HCT116 (cell line): ENCODE measurements around the gene ADORA2B. TPM values are rescaled to one million over a fixed set of nuclear protein-coding genes. Genes with fewer than 3 reads are reported as not detected.

Source experiments
- ATAC-seq: fragments of 200-7000 bp; cut with Tn5 transposase; 2 replicates; pipeline ENCODE4 v1.9.1; 2020; ENCODE audit warnings: mild to moderate bottlenecking, moderate library complexity
- BruUV-seq: library from RNA; stranded (reverse); fragments of 400-500 nt; replicated peaks from 2 replicates; lab custom pipeline; 2021; lab: Mats Ljungman, UMichigan
- CTCF ChIA-PET: fragments of 300-600 bp; sonication (Branson Sonifier 250); formaldehyde crosslinking; loops from one replicate; lab custom pipeline; 2021; ENCODE audit warnings: antibody characterized with exemption; lab: Charles Lee
- POLR2A ChIA-PET: fragments of 300-600, 350-600 bp; sonication (Branson Sonifier 250); formaldehyde crosslinking; loops from one replicate; lab custom pipeline; 2021; ENCODE audit warnings: antibody characterized with exemption; lab: Charles Lee
- RAD21 ChIA-PET, 2 experiments: fragments of 300-600 bp; sonication (Branson Sonifier 250); formaldehyde crosslinking; loops; one replicate each; lab custom pipeline; 2023; ENCODE audit warnings: low total read pairs in 2 of 2; ENCODE audit not compliant: uncharacterized antibody in 2 of 2, unreplicated experiment in 2 of 2, low non-redundant PET in 1 of 2; lab: Charles Lee
- DNase-seq: peaks from one replicate; pipeline ENCODE4 v3.0.0-alpha.2; 2010; ENCODE audit warnings: low read depth, low spot score
- H2AFZ ChIP-seq: fragments of 200-600 bp; shearing (Covaris generic), sonication (generic); 2 replicates; pipeline ENCODE4 v1.6.1; 2017; ENCODE audit warnings: low read depth, mixed run types, mixed read lengths, antibody characterized with exemption, low read length; ENCODE audit not compliant: poor library complexity, severe bottlenecking
- H3K27ac ChIP-seq: 2 replicates; pipeline ENCODE4 v1.5.1; 2012; ENCODE audit warnings: low read depth, low read length
- H3K27me3 ChIP-seq: fragments of 200-600 bp; sonication (generic); 2 replicates; pipeline ENCODE4 v1.6.1; 2016; ENCODE audit warnings: mixed run types, low read length, mixed read lengths; ENCODE audit not compliant: insufficient read depth
- H3K36me3 ChIP-seq, 2 experiments: fragments of 200-500 bp in 1 of 2; fragments of 200-600 bp in 1 of 2; sonication (Bioruptor generic) in 1 of 2; sonication (generic) in 1 of 2; 2 replicates each; pipeline versions ENCODE4 v1.5.1 to v1.6.1; 2014 to 2016; ENCODE audit warnings: low read length in 2 of 2, inconsistent platforms in 1 of 2, mixed read lengths in 1 of 2, mixed run types in 1 of 2; ENCODE audit not compliant: insufficient read depth in 2 of 2, control insufficient read depth in 1 of 2
- H3K4me1 ChIP-seq, 2 experiments: fragments of 200-600 bp in 1 of 2; sonication (generic) in 1 of 2; 2 replicates each; pipeline versions ENCODE4 v1.5.1 to v1.6.1; 2012 to 2017; ENCODE audit warnings: low read length in 2 of 2, inconsistent platforms in 1 of 2, mild to moderate bottlenecking in 1 of 2, mixed read lengths in 1 of 2, mixed run types in 1 of 2, moderate library complexity in 1 of 2; ENCODE audit not compliant: insufficient read depth in 2 of 2, control insufficient read depth in 1 of 2
- H3K4me2 ChIP-seq: fragments of 200-600 bp; sonication (generic); 2 replicates; pipeline ENCODE4 v1.6.1; 2017; ENCODE audit warnings: mixed run types, low read length, mixed read lengths
- H3K4me3 ChIP-seq, 2 experiments: fragments of 200-600 bp in 1 of 2; sonication (generic) in 1 of 2; replicated peaks in 1 of 2; 2 replicates each; pipeline ENCODE4 v1.5.1; 2011 to 2016; ENCODE audit warnings: low read length in 2 of 2, control low read depth in 1 of 2, low read depth in 1 of 2, mild to moderate bottlenecking in 1 of 2, mixed read lengths in 1 of 2, mixed run types in 1 of 2
- H3K79me2 ChIP-seq: fragments of 200-600 bp; sonication (generic); 2 replicates; pipeline ENCODE4 v1.6.1; 2017; ENCODE audit warnings: mild to moderate bottlenecking, mixed run types, low read length, moderate library complexity, mixed read lengths; ENCODE audit not compliant: insufficient read depth
- H3K9ac ChIP-seq: fragments of 200-600 bp; sonication (generic); 2 replicates; pipeline ENCODE4 v1.6.1; 2016; ENCODE audit warnings: low read length, mixed read lengths
- H3K9me2 ChIP-seq: fragments of 200-600 bp; sonication (generic), shearing (Covaris generic); 2 replicates; pipeline ENCODE4 v1.6.1; 2017; ENCODE audit warnings: mixed run types, mild to moderate bottlenecking, moderate library complexity; ENCODE audit not compliant: insufficient read depth
- H3K9me3 ChIP-seq, 2 experiments: fragments of 200-500 bp in 1 of 2; fragments of 200-600 bp in 1 of 2; sonication (Bioruptor generic) in 1 of 2; sonication (generic) in 1 of 2; 2 replicates each; pipeline ENCODE4 v1.6.1; 2014 to 2017; ENCODE audit warnings: low read length in 2 of 2, mixed read lengths in 2 of 2, inconsistent platforms in 1 of 2, low read depth in 1 of 2, mild to moderate bottlenecking in 1 of 2, mixed run types in 1 of 2, moderate library complexity in 1 of 2; ENCODE audit not compliant: control insufficient read depth in 1 of 2, insufficient read depth in 1 of 2
- H4K20me1 ChIP-seq: fragments of 200-600 bp; sonication (generic), shearing (Covaris generic); 2 replicates; pipeline ENCODE4 v1.6.1; 2017; ENCODE audit warnings: mixed run types, mild to moderate bottlenecking, moderate library complexity; ENCODE audit not compliant: insufficient read depth
- CBX3 ChIP-seq: IDR thresholded peaks from 2 replicates; pipeline ENCODE4 v1.6.1; 2012; ENCODE audit warnings: low read depth
- CEBPB ChIP-seq: IDR thresholded peaks from 2 replicates; pipeline ENCODE4 v1.6.1; 2012; ENCODE audit warnings: low read depth
- EGR1 ChIP-seq: IDR thresholded peaks from 2 replicates; pipeline ENCODE4 v1.6.1; 2012; ENCODE audit warnings: low read depth
- ELF1 ChIP-seq: IDR thresholded peaks from 2 replicates; pipeline ENCODE4 v1.6.1; 2012; ENCODE audit warnings: low read depth, borderline replicate concordance
- EZH2 ChIP-seq: fragments of 200-600 bp; sonication (generic); IDR thresholded peaks from 2 replicates; pipeline ENCODE4 v1.6.1; 2017; ENCODE audit warnings: antibody characterized with exemption, mixed run types
- EZH2phosphoT487 ChIP-seq: fragments of 200-600 bp; IDR thresholded peaks from 2 replicates; pipeline ENCODE4 v1.6.1; 2018; ENCODE audit warnings: antibody characterized with exemption, borderline replicate concordance
- JUND ChIP-seq: IDR thresholded peaks from 2 replicates; pipeline ENCODE4 v1.6.1; 2012
- RAD21 ChIP-seq: IDR thresholded peaks from 2 replicates; pipeline ENCODE4 v1.6.1; 2012; ENCODE audit warnings: low read depth, mild to moderate bottlenecking
- SIN3A ChIP-seq: IDR thresholded peaks from 2 replicates; pipeline ENCODE4 v1.6.1; 2012; ENCODE audit warnings: low read depth
- SP1 ChIP-seq: IDR thresholded peaks from 2 replicates; pipeline ENCODE4 v1.6.1; 2012; ENCODE audit warnings: low read depth
- TCF7L2 ChIP-seq: IDR thresholded peaks from 2 replicates; pipeline ENCODE4 v1.7.0; 2011; ENCODE audit warnings: borderline replicate concordance, inconsistent platforms; ENCODE audit not compliant: insufficient read depth, insufficient read length; ENCODE audit errors: extremely low read depth
- ZFX ChIP-seq: fragments of 450-650 bp; IDR thresholded peaks from 2 replicates; pipeline ENCODE4 v1.6.1; 2017
- intact Hi-C: fragments of 100-400 bp; cut with micrococcal nuclease; formaldehyde crosslinking; loops from 2 replicates; pipeline ENCODE4 v1.10.0; 2022
- total RNA-seq: library from RNA; stranded (reverse); gene quantifications from one replicate; pipeline ENCODE4 v1.2.1, GENCODE V29; 2021; ENCODE audit not compliant: unreplicated experiment
- TF ChIP-seq, protein P1 (sequence below), 3 experiments: fragments of 200-600 bp in 1 of 3; sonication (generic) in 1 of 3; IDR thresholded peaks in 2 of 3; conservative IDR thresholded peaks in 1 of 3; 2 replicates each; pipeline ENCODE4 v1.5.1; 2012 to 2017; ENCODE audit warnings: low read depth in 2 of 3, low read length in 2 of 3, antibody characterized with exemption in 1 of 3, borderline replicate concordance in 1 of 3, control low read depth in 1 of 3, mild to moderate bottlenecking in 1 of 3, mixed read lengths in 1 of 3, mixed run types in 1 of 3, moderate library complexity in 1 of 3; ENCODE audit not compliant: insufficient read depth in 1 of 3
- TF ChIP-seq, protein P2 (sequence below): IDR thresholded peaks from 2 replicates; pipeline ENCODE4 v1.6.1; 2012
- TF ChIP-seq, protein P3 (sequence below): IDR thresholded peaks from 2 replicates; pipeline ENCODE4 v1.6.1; 2012; ENCODE audit warnings: low read depth

The ADORA2B gene
- total RNA-seq, 1 experiment from 2014 or later, result 47.5 TPM

DNA sequence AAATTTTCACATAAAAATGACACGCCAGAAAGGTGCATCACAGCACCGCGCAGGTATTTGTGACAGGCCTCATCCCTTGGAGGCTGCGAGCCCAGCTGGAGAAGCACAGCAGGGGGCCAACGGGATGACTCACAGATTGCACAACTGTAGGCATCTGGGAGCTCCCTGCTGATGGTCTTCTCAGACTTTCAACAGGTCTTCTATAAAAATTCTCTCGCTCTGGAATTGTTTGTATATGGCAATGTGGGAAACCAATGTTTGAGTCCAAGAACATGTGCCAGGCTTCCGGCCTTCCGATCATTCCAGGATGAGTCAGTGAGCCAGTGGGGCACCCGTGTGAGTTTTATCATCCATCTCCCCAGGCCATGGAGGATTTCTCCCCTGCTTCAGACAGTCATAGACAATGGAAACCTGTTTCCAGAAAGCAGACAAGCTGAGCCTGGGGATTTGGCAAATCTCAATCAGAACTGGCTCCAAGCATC lies 24.1 kb upstream of the ADORA2B start (continued):
- TF ChIP-seq, protein P1, sequence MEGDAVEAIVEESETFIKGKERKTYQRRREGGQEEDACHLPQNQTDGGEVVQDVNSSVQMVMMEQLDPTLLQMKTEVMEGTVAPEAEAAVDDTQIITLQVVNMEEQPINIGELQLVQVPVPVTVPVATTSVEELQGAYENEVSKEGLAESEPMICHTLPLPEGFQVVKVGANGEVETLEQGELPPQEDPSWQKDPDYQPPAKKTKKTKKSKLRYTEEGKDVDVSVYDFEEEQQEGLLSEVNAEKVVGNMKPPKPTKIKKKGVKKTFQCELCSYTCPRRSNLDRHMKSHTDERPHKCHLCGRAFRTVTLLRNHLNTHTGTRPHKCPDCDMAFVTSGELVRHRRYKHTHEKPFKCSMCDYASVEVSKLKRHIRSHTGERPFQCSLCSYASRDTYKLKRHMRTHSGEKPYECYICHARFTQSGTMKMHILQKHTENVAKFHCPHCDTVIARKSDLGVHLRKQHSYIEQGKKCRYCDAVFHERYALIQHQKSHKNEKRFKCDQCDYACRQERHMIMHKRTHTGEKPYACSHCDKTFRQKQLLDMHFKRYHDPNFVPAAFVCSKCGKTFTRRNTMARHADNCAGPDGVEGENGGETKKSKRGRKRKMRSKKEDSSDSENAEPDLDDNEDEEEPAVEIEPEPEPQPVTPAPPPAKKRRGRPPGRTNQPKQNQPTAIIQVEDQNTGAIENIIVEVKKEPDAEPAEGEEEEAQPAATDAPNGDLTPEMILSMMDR (IDR thresholded peaks at IDR 0.05 in 2 of 3, conservative IDR thresholded peaks at IDR 0.05 in 1 of 3; ENCODE audit: borderline replicate concordance in 1 of 3, insufficient read depth in 1 of 3, low read depth in 2 of 3, low read length in 2 of 3), result no peak
- no peak for TF ChIP-seq EZH2

DNA sequence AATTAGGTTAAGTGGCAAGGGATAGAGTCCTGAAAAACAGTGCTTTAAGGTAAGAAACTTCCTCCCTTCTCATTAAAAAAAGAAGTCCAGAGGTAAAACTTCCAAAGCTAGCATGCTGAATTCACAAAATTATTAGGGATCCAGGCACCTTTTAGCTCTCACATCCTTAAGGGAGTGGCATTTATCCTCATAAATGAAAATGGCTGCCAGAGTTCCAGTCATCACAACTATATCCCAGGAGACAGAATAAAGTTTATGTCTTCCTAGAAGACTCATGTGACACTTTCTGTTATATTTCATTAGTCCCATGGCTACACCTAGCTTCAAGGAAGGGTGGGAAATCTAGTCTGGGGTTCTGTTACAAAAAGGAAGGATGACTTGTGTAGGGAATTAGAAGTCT lies 23.3 kb upstream of the ADORA2B start:
- BruUV-seq, result no TSS peak
- no peaks in the 10 kb centered on the region for H3K9me3 ChIP-seq
- intact Hi-C loops, result no loop called here
- no peaks in the 10 kb centered on the region for H3K9me2 ChIP-seq
- CTCF ChIA-PET, result no interaction called here
- no peaks in the 10 kb centered on the region for H3K36me3 ChIP-seq
- H3K4me3 ChIP-seq, result no peak overlapping the region
- H3K27me3 ChIP-seq, result no peaks in the 10 kb centered on the region
- H3K27ac ChIP-seq, result no peak overlapping the region
- RAD21 ChIA-PET, result no interaction called here
- H3K9ac ChIP-seq, result no peak overlapping the region
- H3K4me1 ChIP-seq, result peaks cover 18 to 30% of the 10 kb centered on the region in 2 experiments
- H2AFZ ChIP-seq, result peak overlapping the region; percentile 97
- no peak overlapping the region for H3K4me2 ChIP-seq
- DNase-seq, result no peak
- POLR2A ChIA-PET, result no interaction called here
- no peak for ATAC-seq
- no peaks in the 10 kb centered on the region for H3K79me2 ChIP-seq
- no peaks in the 10 kb centered on the region for H4K20me1 ChIP-seq
- no peak for TF ChIP-seq SIN3A
- no peak for TF ChIP-seq TCF7L2
- no peak for TF ChIP-seq EZH2
- no peak for TF ChIP-seq EZH2phosphoT487
- no peak for TF ChIP-seq ELF1
- TF ChIP-seq, protein P2, sequence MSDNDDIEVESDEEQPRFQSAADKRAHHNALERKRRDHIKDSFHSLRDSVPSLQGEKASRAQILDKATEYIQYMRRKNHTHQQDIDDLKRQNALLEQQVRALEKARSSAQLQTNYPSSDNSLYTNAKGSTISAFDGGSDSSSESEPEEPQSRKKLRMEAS, result no peak
- TF ChIP-seq, protein P1 (IDR thresholded peaks at IDR 0.05 in 2 of 3, conservative IDR thresholded peaks at IDR 0.05 in 1 of 3; ENCODE audit: borderline replicate concordance in 1 of 3, insufficient read depth in 1 of 3, low read depth in 2 of 3, low read length in 2 of 3), result no peak
- TF ChIP-seq EGR1, result no peak
- no peak for TF ChIP-seq CEBPB
- TF ChIP-seq, protein P3, sequence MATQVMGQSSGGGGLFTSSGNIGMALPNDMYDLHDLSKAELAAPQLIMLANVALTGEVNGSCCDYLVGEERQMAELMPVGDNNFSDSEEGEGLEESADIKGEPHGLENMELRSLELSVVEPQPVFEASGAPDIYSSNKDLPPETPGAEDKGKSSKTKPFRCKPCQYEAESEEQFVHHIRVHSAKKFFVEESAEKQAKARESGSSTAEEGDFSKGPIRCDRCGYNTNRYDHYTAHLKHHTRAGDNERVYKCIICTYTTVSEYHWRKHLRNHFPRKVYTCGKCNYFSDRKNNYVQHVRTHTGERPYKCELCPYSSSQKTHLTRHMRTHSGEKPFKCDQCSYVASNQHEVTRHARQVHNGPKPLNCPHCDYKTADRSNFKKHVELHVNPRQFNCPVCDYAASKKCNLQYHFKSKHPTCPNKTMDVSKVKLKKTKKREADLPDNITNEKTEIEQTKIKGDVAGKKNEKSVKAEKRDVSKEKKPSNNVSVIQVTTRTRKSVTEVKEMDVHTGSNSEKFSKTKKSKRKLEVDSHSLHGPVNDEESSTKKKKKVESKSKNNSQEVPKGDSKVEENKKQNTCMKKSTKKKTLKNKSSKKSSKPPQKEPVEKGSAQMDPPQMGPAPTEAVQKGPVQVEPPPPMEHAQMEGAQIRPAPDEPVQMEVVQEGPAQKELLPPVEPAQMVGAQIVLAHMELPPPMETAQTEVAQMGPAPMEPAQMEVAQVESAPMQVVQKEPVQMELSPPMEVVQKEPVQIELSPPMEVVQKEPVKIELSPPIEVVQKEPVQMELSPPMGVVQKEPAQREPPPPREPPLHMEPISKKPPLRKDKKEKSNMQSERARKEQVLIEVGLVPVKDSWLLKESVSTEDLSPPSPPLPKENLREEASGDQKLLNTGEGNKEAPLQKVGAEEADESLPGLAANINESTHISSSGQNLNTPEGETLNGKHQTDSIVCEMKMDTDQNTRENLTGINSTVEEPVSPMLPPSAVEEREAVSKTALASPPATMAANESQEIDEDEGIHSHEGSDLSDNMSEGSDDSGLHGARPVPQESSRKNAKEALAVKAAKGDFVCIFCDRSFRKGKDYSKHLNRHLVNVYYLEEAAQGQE, result no peak
- no peak for TF ChIP-seq SP1
- no peak for TF ChIP-seq CBX3
- TF ChIP-seq RAD21, result no peak
- no peak for TF ChIP-seq JUND
- TF ChIP-seq ZFX, result no peak
